PC-9 (cell line): ENCODE data around the gene SDK1.

Source experiments
- EZH2 ChIP-seq: fragments of 200-600 bp; sonication (generic); IDR thresholded peaks from 2 replicates; pipeline ENCODE4 v1.8.0; 2017; ENCODE audit warnings: antibody characterized with exemption, low read depth
- TF ChIP-seq, protein P1 (sequence below): fragments of 200-600 bp; sonication (generic); conservative IDR thresholded peaks from 2 replicates; pipeline ENCODE4 v1.6.1; 2017; ENCODE audit warnings: mixed run types, antibody characterized with exemption, mild to moderate bottlenecking, moderate library complexity

DNA sequence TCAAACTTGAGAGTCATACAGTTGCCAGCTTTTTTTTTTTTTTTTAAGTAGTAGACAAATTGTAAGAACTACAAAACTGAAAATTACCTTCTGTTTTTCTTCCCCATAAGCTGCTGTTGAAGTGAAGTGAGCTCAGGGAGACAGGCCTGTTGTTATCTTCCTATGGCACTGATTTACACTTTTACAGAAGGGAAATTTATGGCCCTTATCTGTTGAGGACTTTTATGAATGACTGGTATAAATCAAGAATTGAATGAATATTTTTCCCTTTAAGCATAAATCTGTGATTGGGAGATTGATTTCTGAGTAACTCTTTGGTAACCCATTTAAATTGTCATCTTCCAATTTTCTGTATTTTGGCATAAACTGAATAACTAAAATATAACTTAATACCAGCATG is 124.0 kb downstream of the SDK1 start:
- no peak for TF ChIP-seq EZH2
- TF ChIP-seq, protein P1, sequence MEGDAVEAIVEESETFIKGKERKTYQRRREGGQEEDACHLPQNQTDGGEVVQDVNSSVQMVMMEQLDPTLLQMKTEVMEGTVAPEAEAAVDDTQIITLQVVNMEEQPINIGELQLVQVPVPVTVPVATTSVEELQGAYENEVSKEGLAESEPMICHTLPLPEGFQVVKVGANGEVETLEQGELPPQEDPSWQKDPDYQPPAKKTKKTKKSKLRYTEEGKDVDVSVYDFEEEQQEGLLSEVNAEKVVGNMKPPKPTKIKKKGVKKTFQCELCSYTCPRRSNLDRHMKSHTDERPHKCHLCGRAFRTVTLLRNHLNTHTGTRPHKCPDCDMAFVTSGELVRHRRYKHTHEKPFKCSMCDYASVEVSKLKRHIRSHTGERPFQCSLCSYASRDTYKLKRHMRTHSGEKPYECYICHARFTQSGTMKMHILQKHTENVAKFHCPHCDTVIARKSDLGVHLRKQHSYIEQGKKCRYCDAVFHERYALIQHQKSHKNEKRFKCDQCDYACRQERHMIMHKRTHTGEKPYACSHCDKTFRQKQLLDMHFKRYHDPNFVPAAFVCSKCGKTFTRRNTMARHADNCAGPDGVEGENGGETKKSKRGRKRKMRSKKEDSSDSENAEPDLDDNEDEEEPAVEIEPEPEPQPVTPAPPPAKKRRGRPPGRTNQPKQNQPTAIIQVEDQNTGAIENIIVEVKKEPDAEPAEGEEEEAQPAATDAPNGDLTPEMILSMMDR, result no peak
